Thoracic aorta (tissue), 2 donors: ENCODE measurements around the gene STUM. TPM values are rescaled to one million over a fixed set of nuclear protein-coding genes. Genes with fewer than 3 reads are reported as not detected.

Experiments
- ATAC-seq: fragments of 150-250 bp; one replicate; pipeline ENCODE4 v1.8.0; 2017; ENCODE audit warnings: low read depth; ENCODE audit not compliant: insufficient number of reproducible peaks, low FRiP score
- DNase-seq: peaks from one replicate; pipeline ENCODE4 v3.0.0-alpha.2; 2020; ENCODE audit warnings: low spot score
- H3K27ac ChIP-seq, 2 donors: fragments of 200-600 bp; sonication (generic); 1 replicate in 1 of 2; 2 replicates in 1 of 2; pipeline ENCODE4 v1.5.1; 2016; ENCODE audit warnings: mild to moderate bottlenecking in 2 of 2, moderate library complexity in 2 of 2
- H3K27me3 ChIP-seq: fragments of 200-600 bp; sonication (generic); replicated peaks from 2 replicates; pipeline ENCODE4 v1.6.0; 2016; ENCODE audit warnings: mild to moderate bottlenecking; ENCODE audit not compliant: insufficient read depth
- H3K36me3 ChIP-seq: fragments of 200-600 bp; sonication (generic); one replicate; pipeline ENCODE4 v1.5.1; 2016
- H3K4me1 ChIP-seq, 2 donors: fragments of 200-600 bp; sonication (generic); 1 replicate in 1 of 2; 2 replicates in 1 of 2; pipeline versions ENCODE4 v1.5.1 to v1.6.0; 2016; ENCODE audit warnings: low read depth in 2 of 2, mild to moderate bottlenecking in 1 of 2; ENCODE audit not compliant: control insufficient read depth in 1 of 2
- H3K4me3 ChIP-seq: fragments of 200-600 bp; sonication (generic); 2 replicates; pipeline ENCODE4 v1.5.1; 2016; ENCODE audit warnings: mild to moderate bottlenecking
- H3K9me3 ChIP-seq: fragments of 200-600 bp; sonication (generic); 2 replicates; pipeline ENCODE4 v1.5.1; 2016
- CTCF ChIP-seq: fragments of 200-600 bp; sonication (generic); IDR thresholded peaks from one replicate; pipeline ENCODE4 v1.5.1; 2019; ENCODE audit warnings: antibody characterized with exemption
- total RNA-seq, 2 donors: library from RNA; depleted of rRNA; stranded (reverse); fragments of >200 nt; gene quantifications; one replicate each; pipeline versions ENCODE4 v1.1.0 to v1.2.3, GENCODE V29; 2016

The STUM gene
- total RNA-seq, 2 donors from 2014 or later = 0.41 to 1.6 TPM

- no peak overlapping the region for H3K27ac ChIP-seq
- no peak overlapping the region for H3K4me3 ChIP-seq
- no peaks in the 10 kb centered on the region for H3K36me3 ChIP-seq
- no peak for TF ChIP-seq CTCF
- ATAC-seq = no peak
- H3K9me3 ChIP-seq = no peaks in the 10 kb centered on the region
- no peak for DNase-seq
- H3K4me1 ChIP-seq = no peaks in the 10 kb centered on the region
- H3K27me3 ChIP-seq = no peaks in the 10 kb centered on the region
Measured at GRCh38 chr1:226520640-226521355, 27.8 kb upstream of the STUM start.

GRCh38 chr1:226523646-226524406 is 24.7 kb upstream of the STUM start:
- TF ChIP-seq CTCF = no peak
- Histone ChIP-seq H3K4me3 (no peak overlapping the region), H3K9me3 (no peaks in the 10 kb centered on the region), H3K27ac (no peak overlapping the region), H3K27me3 (no peaks in the 10 kb centered on the region), H3K4me1 (peaks cover 0 to 3% of the 10 kb centered on the region in 2 donors), H3K36me3 (no peaks in the 10 kb centered on the region)
- no peak for DNase-seq
- no peak for ATAC-seq

GRCh38 chr1:226524547-226524946 is 24.0 kb upstream of the STUM start:
- H3K4me1 ChIP-seq = peaks cover 0 to 3% of the 10 kb centered on the region in 2 donors
- H3K9me3 ChIP-seq = no peaks in the 10 kb centered on the region
- no peak overlapping the region for H3K4me3 ChIP-seq
- no peak for TF ChIP-seq CTCF
- no peak for DNase-seq
- ATAC-seq = no peak
- no peak overlapping the region for H3K27ac ChIP-seq
- H3K27me3 ChIP-seq = no peaks in the 10 kb centered on the region
- H3K36me3 ChIP-seq = no peaks in the 10 kb centered on the region

GRCh38 chr1:226525750-226526149 is 22.8 kb upstream of the STUM start:
- H3K27me3 ChIP-seq = no peaks in the 10 kb centered on the region
- no peak for TF ChIP-seq CTCF
- peaks cover 0 to 3% of the 10 kb centered on the region in 2 donors for H3K4me1 ChIP-seq
- H3K9me3 ChIP-seq = no peaks in the 10 kb centered on the region
- H3K27ac ChIP-seq = no peak overlapping the region
- H3K36me3 ChIP-seq = no peaks in the 10 kb centered on the region
- no peak for ATAC-seq
- no peak for DNase-seq
- H3K4me3 ChIP-seq = no peak overlapping the region

- no peak overlapping the region for H3K27ac ChIP-seq
- H3K36me3 ChIP-seq = no peaks in the 10 kb centered on the region
- no peaks in the 10 kb centered on the region for H3K27me3 ChIP-seq
- DNase-seq = no peak
- H3K4me1 ChIP-seq = peaks cover 0 to 3% of the 10 kb centered on the region in 2 donors
- H3K4me3 ChIP-seq = peak overlapping the region; percentile 59
- H3K9me3 ChIP-seq = no peaks in the 10 kb centered on the region
- ATAC-seq = no peak
- TF ChIP-seq CTCF = no peak
Measured at GRCh38 chr1:226526801-226527595, 21.6 kb upstream of the STUM start.
